ENCODE data around the gene CADM2. TPM values are rescaled to one million over a fixed set of nuclear protein-coding genes. Genes with fewer than 3 reads are reported as not detected.

Gene CADM2
- total RNA-seq, 1 experiment from 2014 or later = not detected

DNA sequence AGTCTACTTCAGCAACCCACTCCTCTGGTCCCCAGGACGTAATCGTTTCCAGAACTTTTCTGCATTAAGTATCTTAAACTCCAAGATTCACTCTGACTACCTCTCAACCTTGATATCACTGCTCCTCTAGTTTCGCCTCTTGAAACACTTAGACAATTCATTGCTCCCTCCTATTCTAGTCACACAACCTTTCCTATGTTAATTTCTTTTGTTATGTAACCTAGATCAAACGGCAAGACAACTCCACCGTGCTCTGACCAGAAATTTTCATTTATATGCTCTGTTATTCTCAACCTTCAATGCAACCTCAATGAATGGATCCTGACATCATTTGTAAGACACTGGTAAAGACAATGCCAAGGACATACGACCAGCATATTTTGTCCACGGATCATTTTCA lies 71.3 kb downstream of the CADM2 start:
- POLR2A ChIA-PET = no interaction called here
- no peaks in the 10 kb centered on the region for H3K79me2 ChIP-seq (ENCODE audit: insufficient read depth, low read length)
- no peak overlapping the region for H3K9ac ChIP-seq (ENCODE audit: low read length)
- H3K9me2 ChIP-seq (ENCODE audit: insufficient read depth) = no peaks in the 10 kb centered on the region
- peaks cover 8 to 20% of the 10 kb centered on the region in 2 experiments; a peak in 2 of 4 replicates for H3K9me3 ChIP-seq (ENCODE audit: control insufficient read depth in 1 of 2, insufficient read depth in 1 of 2, low read depth in 1 of 2, low read length in 2 of 2)
- H3K36me3 ChIP-seq (ENCODE audit: control insufficient read depth in 1 of 2, insufficient read depth in 2 of 2, low read length in 2 of 2) = no peaks in the 10 kb centered on the region
- no peak overlapping the region for H3K27ac ChIP-seq (ENCODE audit: low read depth, low read length)
- no peaks in the 10 kb centered on the region for H4K20me1 ChIP-seq (ENCODE audit: insufficient read depth)
- no TSS peak for BruUV-seq (replicated peaks)
- H3K27me3 ChIP-seq (ENCODE audit: insufficient read depth, low read length) = no peaks in the 10 kb centered on the region
- DNase-seq (ENCODE audit: low read depth, low spot score) = no peak
- no peak overlapping the region for H2AFZ ChIP-seq (ENCODE audit: low read depth, low read length, poor library complexity, severe bottlenecking)
- RAD21 ChIA-PET (ENCODE audit: low non-redundant PET in 1 of 2, low total read pairs in 2 of 2, uncharacterized antibody in 2 of 2, unreplicated experiment in 2 of 2) = no interaction called here
- no peak overlapping the region for H3K4me3 ChIP-seq (replicated peaks in 1 of 2; ENCODE audit: low read depth in 1 of 2, low read length in 2 of 2)
- intact Hi-C loops (cut with micrococcal nuclease) = no loop called here
- CTCF ChIA-PET = no interaction called here
- ATAC-seq = no peak
- TF ChIP-seq EZH2 (IDR thresholded peaks at IDR 0.05) = no peak
- TF ChIP-seq POLR2A (IDR thresholded peaks at IDR 0.05; ENCODE audit: borderline replicate concordance, extremely low read depth, insufficient read depth, insufficient read length) = no peak
- no peak for TF ChIP-seq CBX3 (IDR thresholded peaks at IDR 0.05; ENCODE audit: low read depth)
- no peak for TF ChIP-seq EZH2phosphoT487 (IDR thresholded peaks at IDR 0.05; ENCODE audit: borderline replicate concordance)
- no peak for TF ChIP-seq FOSL1 (IDR thresholded peaks at IDR 0.05; ENCODE audit: low read depth)
- TF ChIP-seq, protein P1, sequence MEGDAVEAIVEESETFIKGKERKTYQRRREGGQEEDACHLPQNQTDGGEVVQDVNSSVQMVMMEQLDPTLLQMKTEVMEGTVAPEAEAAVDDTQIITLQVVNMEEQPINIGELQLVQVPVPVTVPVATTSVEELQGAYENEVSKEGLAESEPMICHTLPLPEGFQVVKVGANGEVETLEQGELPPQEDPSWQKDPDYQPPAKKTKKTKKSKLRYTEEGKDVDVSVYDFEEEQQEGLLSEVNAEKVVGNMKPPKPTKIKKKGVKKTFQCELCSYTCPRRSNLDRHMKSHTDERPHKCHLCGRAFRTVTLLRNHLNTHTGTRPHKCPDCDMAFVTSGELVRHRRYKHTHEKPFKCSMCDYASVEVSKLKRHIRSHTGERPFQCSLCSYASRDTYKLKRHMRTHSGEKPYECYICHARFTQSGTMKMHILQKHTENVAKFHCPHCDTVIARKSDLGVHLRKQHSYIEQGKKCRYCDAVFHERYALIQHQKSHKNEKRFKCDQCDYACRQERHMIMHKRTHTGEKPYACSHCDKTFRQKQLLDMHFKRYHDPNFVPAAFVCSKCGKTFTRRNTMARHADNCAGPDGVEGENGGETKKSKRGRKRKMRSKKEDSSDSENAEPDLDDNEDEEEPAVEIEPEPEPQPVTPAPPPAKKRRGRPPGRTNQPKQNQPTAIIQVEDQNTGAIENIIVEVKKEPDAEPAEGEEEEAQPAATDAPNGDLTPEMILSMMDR (IDR thresholded peaks at IDR 0.05 in 2 of 3, conservative IDR thresholded peaks at IDR 0.05 in 1 of 3; ENCODE audit: borderline replicate concordance in 1 of 3, insufficient read depth in 1 of 3, low read depth in 2 of 3, low read length in 2 of 3) = no peak
- TF ChIP-seq, protein P2, sequence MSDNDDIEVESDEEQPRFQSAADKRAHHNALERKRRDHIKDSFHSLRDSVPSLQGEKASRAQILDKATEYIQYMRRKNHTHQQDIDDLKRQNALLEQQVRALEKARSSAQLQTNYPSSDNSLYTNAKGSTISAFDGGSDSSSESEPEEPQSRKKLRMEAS (IDR thresholded peaks at IDR 0.05) = no peak
- TF ChIP-seq TCF7L2 (IDR thresholded peaks at IDR 0.05; ENCODE audit: borderline replicate concordance, extremely low read depth, insufficient read depth, insufficient read length) = no peak
- no peak for TF ChIP-seq SP1 (IDR thresholded peaks at IDR 0.05; ENCODE audit: low read depth)
- TF ChIP-seq RAD21 (IDR thresholded peaks at IDR 0.05; ENCODE audit: low read depth) = no peak
- TF ChIP-seq REST (IDR thresholded peaks at IDR 0.05; ENCODE audit: low read depth) = no peak
- TF ChIP-seq POLR2AphosphoS5 (IDR thresholded peaks at IDR 0.05; ENCODE audit: low read depth, low read length) = no peak
- TF ChIP-seq YY1 (IDR thresholded peaks at IDR 0.05; ENCODE audit: extremely low read depth, insufficient replicate concordance, low read depth, low read length) = no peak
- TF ChIP-seq SRF (IDR thresholded peaks at IDR 0.05; ENCODE audit: low read depth) = no peak
- TF ChIP-seq ZFX (IDR thresholded peaks at IDR 0.05) = no peak
- TF ChIP-seq ELF1 (IDR thresholded peaks at IDR 0.05; ENCODE audit: borderline replicate concordance, low read depth) = no peak
- H3K4me2 ChIP-seq (ENCODE audit: low read length) = no peak overlapping the region
- no peaks in the 10 kb centered on the region for H3K4me1 ChIP-seq (ENCODE audit: control insufficient read depth in 1 of 2, insufficient read depth in 2 of 2, low read length in 2 of 2)
